ENCODE results near the gene SLC5A9. TPM values are rescaled to one million over a fixed set of nuclear protein-coding genes. Genes with fewer than 3 reads are reported as not detected.

SLC5A9 gene
- total RNA-seq, 4 donors from 2014 or later, result not detected

DNA sequence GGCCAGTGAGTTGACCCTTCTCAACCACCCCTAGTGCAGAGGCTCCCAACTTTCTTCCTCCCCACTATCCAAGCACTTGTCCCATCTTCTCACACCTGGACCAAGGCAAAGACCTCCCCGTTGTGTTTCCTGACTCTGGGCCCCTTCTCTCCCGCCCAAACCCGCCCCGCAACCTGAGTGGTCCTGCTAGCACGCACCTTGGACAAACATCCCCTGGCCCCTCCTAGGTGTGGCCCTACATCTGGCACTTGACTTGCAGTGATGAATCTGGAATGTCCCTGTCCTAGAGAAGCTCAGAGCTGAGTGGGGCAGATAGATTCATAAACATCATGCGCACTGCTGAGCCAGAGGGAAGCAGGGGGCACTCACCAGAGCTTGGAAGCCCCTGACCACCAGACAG is 2.3 kb downstream of the SLC5A9 start:
- Histone ChIP-seq H3K9me3 (no peaks in the 10 kb centered on the region), H3K36me3 (no peaks in the 10 kb centered on the region), H3K27ac (no peak overlapping the region), H3K4me3 (no peak overlapping the region), H3K27me3 (no peaks in the 10 kb centered on the region), H3K4me1 (peaks cover 0 to 10% (median 0%) of the 10 kb centered on the region in 4 donors)
- WGBS, 2 donors, result 93 to 98% methylated on average over 6 of the region's 6 CpGs
- no peak for DNase-seq (ENCODE audit: low spot score in 2 of 2)
- no peak for TF ChIP-seq POLR2A (IDR thresholded peaks at IDR 0.05)
- TF ChIP-seq, protein P1, sequence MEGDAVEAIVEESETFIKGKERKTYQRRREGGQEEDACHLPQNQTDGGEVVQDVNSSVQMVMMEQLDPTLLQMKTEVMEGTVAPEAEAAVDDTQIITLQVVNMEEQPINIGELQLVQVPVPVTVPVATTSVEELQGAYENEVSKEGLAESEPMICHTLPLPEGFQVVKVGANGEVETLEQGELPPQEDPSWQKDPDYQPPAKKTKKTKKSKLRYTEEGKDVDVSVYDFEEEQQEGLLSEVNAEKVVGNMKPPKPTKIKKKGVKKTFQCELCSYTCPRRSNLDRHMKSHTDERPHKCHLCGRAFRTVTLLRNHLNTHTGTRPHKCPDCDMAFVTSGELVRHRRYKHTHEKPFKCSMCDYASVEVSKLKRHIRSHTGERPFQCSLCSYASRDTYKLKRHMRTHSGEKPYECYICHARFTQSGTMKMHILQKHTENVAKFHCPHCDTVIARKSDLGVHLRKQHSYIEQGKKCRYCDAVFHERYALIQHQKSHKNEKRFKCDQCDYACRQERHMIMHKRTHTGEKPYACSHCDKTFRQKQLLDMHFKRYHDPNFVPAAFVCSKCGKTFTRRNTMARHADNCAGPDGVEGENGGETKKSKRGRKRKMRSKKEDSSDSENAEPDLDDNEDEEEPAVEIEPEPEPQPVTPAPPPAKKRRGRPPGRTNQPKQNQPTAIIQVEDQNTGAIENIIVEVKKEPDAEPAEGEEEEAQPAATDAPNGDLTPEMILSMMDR (IDR thresholded peaks at IDR 0.05), result no peak
- TF ChIP-seq EP300 (IDR thresholded peaks at IDR 0.05), result no peak

DNA sequence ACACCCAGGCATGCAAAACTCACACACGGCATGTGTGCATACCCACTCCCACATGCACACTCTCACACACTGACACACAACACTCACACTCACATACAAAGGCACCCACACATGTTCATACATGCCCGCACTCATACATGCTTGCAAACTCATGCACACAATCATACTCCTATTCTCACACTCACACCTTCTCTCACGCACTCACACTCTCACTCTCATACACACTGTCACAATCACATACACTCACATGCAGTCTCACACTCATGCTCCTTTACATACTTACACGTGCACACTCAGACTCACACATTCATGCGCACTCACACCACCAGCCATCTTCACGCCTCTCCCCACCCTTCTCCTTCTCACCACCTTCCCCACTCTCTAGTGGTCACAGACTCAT is 3.1 kb downstream of the SLC5A9 start:
- 70 to 81% methylated on average over 6 of the region's 6 CpGs for WGBS, 2 donors
- TF ChIP-seq, protein P1 (IDR thresholded peaks at IDR 0.05), result no peak
- no peak for TF ChIP-seq POLR2A (IDR thresholded peaks at IDR 0.05)
- TF ChIP-seq EP300 (IDR thresholded peaks at IDR 0.05), result no peak
- H3K9me3 ChIP-seq, result no peaks in the 10 kb centered on the region
- no peak overlapping the region for H3K4me3 ChIP-seq
- no peak for DNase-seq (ENCODE audit: low spot score in 2 of 2)
- peaks cover 0 to 10% (median 0%) of the 10 kb centered on the region in 4 donors for H3K4me1 ChIP-seq
- no peak overlapping the region for H3K27ac ChIP-seq
- no peaks in the 10 kb centered on the region for H3K36me3 ChIP-seq
- H3K27me3 ChIP-seq, result no peaks in the 10 kb centered on the region

DNA sequence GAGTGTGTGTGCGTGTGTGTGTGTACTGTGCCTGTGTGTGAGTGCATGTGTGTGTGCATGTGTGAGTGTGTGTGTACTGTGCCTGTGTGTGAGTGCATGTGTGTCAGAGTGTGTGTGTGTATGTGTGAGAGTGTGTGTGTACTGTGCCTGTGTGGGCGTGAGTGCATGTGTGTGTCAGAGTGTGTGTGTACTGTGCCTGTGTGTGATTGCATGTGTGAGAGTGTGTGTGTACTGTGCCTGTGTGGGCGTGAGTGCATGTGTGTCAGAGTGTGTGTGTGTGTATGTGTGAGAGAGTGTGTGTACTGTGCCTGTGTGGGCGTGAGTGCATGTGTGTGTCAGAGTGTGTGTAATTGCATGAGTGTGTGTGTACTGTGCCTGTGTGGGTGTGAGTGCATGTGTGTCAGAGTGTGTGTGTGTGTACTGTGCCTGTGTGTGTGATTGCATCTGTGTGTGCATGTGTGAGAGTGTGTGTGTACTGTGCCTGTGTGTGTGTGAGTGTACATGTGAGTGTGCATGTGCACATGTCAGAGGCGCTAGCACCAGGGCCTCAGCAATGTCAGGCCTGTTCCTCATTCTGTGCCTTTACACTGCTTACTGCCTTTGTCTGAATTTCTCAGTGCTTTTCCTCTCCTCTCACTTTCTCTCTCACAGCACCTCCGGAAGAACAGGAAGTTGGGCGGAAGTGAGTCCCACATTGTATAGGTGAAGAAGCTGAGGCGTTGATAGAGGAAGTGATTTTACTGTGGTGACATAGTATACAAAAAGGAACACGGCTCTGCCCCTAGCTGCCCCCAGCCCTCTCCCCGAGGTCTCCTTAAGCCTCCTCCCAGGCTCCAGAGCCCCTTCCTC is 4.9 kb downstream of the SLC5A9 start:
- Histone ChIP-seq H3K4me1 (peaks cover 0 to 10% (median 0%) of the 10 kb centered on the region in 4 donors), H3K27me3 (no peaks in the 10 kb centered on the region), H3K4me3 (no peak overlapping the region), H3K9me3 (no peaks in the 10 kb centered on the region), H3K27ac (no peak overlapping the region), H3K36me3 (no peaks in the 10 kb centered on the region)
- TF ChIP-seq, protein P1 (IDR thresholded peaks at IDR 0.05), result no peak
- TF ChIP-seq EP300 (IDR thresholded peaks at IDR 0.05), result no peak
- TF ChIP-seq POLR2A (IDR thresholded peaks at IDR 0.05), result no peak
- 71 to 72% methylated on average over 10 of the region's 10 CpGs for WGBS, 2 donors
- no peak for DNase-seq (ENCODE audit: low spot score in 2 of 2)

DNA sequence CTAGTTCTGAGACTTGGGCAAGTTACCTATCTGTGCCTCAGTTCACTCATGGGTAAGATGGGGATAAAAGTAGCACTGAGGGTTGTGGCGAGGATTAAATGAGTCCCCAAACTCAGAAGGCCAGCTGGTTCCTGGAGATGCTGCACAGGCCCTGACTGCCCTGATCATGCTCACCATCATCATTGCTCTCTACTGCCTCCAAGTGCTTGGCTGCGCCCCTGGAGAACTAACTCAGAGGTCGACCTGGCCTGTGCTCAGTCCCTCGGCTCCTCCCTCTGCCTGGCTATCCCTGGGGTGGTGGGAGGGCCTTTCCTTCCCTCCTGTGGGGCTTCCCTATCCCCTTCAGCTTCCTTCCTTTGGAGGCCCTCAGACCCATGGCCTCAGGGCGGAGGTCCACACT is 5.6 kb downstream of the SLC5A9 start:
- Histone ChIP-seq H3K27me3 (no peaks in the 10 kb centered on the region), H3K4me1 (peaks cover 0 to 10% (median 0%) of the 10 kb centered on the region in 4 donors), H3K9me3 (no peaks in the 10 kb centered on the region), H3K36me3 (no peaks in the 10 kb centered on the region), H3K27ac (no peak overlapping the region), H3K4me3 (no peak overlapping the region)
- DNase-seq (ENCODE audit: low spot score in 2 of 2), result no peak
- TF ChIP-seq POLR2A (IDR thresholded peaks at IDR 0.05) (no peak), EP300 (IDR thresholded peaks at IDR 0.05) (no peak)
- TF ChIP-seq, protein P1 (IDR thresholded peaks at IDR 0.05), result no peak
- WGBS, 2 donors, result 73 to 75% methylated on average over 5 of the region's 5 CpGs

DNA sequence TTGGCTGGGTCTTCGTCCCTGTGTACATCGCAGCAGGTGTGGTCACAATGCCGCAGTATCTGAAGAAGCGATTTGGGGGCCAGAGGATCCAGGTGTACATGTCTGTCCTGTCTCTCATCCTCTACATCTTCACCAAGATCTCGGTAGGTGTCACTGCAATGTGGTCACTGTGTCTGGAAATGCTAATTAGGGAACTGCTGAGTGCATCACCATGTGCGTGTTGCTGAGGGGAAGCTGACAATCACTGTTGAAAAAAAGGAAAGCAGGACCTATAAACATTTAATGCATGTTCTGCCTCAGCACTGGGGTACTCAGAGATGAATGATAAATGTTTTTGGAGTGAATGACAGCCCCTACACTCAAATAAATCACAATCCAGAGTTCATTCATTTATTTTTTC is 6.8 kb downstream of the SLC5A9 start:
- H3K27me3 ChIP-seq, result no peaks in the 10 kb centered on the region
- 84 to 85% methylated on average over 6 of the region's 6 CpGs for WGBS, 2 donors
- peaks cover 0 to 10% (median 0%) of the 10 kb centered on the region in 4 donors for H3K4me1 ChIP-seq
- H3K36me3 ChIP-seq, result no peaks in the 10 kb centered on the region
- H3K9me3 ChIP-seq, result no peaks in the 10 kb centered on the region
- H3K4me3 ChIP-seq, result no peak overlapping the region
- DNase-seq (ENCODE audit: low spot score in 2 of 2), result no peak
- no peak overlapping the region for H3K27ac ChIP-seq
- no peak for TF ChIP-seq EP300 (IDR thresholded peaks at IDR 0.05)
- TF ChIP-seq, protein P1 (IDR thresholded peaks at IDR 0.05), result no peak
- no peak for TF ChIP-seq POLR2A (IDR thresholded peaks at IDR 0.05)
